GDM1 (cell line): Measurements from ENCODE around the gene LRFN2.

ENCODE experiments used
- DNase-seq: peaks from one replicate; lab custom pipeline; 2025; lab: John Stamatoyannopoulos, UW

Gene LRFN2

DNA sequence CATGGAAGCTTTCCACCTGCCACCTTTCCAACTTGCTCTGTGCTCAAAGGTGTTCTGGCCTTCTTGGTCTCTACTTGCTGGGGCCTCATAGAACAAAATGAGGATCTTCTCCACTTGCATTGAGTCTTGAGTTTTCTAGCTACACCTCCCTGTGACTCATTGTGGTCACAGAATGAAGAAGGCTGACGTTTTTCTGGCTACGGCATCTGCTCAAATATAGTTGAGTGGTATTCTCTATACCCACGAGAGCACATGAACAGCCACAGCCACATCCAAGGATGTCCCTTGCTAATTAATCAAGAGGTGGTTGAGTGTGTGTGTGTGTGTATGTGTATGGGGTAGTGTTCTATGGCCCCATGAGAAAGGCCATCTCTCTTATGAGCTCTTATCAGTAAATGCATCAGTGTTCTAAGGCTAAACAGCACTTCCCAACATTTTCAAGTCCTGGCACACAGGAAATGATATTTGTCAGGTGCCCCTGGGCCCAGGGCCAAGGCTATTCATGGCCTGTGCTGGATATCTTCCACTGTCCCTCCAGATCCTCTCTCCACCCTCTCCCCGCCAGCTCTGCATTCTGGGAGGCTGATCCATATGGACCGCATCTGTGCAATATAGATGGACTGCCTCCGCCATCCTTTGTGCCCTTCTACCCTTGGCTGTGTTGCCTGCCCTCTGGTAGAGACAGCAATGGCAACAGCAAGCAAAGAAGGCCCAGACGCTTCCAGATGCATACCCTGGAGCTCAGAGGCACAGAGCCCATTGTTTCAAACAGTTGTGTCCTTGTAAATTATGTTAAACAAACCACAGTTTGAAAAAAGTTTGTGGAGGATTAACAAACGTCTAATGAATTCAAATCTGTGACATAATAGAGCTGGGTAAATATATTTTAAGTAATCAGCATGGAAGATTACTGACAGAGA is 150.2 kb downstream of the LRFN2 start:
- no peak for DNase-seq

DNA sequence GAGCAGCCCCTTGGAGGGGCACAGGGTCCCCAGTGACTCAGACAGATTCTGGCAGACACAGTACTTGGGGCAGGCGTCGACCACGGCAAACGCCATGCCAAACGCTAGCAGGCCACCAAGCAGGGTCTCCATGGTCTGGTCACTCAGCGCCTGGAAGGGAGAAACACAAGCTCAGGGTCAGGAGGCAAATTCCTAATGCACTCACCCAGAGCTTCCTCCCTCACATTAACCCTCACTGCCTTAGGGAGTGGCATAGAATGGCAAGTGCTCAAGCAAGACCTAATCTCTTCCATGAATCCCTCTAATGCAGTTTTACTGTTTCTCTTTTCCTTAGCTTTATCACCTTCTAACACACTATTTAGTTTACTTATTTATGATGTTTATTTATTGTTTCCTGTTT is 154.2 kb downstream of the LRFN2 start:
- DNase-seq, result no peak

DNA sequence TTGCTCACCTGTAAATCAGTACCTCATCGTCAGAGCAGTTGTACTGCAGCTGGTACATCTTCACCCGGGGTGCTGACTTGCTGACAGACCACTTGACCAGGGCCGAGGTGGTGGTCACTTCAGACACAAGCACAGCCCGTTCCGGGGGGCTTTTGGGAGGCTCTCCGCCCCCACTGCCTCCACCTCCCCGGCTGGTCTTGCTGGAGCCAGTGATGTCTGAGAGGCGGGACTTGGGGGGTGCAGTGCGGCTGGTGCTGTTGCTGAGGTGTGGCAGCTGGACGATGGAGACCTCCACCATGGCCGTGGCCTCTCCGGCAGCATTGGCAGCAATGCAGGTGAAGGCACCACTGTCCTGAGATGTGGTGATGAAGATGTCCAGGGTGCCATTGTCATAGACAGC is 155.5 kb downstream of the LRFN2 start:
- DNase-seq, result no peak

DNA sequence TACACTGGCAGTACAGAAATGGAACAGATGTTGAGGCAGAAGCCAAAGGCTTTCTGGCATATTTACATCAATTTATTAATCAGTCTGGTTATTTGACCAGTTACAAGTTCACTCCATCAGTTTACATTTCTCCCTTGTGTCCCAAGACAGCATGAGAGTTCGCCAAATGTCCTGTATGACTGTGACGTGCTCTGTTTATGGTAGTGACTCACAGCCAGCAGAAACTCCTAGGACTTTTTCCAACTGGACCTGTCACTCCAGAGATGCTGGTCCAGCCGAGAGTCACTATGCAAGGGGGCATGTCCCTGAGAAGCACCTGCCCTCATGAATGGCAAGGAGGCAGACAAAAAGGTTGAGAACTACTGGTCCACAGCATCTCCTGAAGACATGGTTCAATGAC is 160.0 kb downstream of the LRFN2 start:
- DNase-seq, result no peak

DNA sequence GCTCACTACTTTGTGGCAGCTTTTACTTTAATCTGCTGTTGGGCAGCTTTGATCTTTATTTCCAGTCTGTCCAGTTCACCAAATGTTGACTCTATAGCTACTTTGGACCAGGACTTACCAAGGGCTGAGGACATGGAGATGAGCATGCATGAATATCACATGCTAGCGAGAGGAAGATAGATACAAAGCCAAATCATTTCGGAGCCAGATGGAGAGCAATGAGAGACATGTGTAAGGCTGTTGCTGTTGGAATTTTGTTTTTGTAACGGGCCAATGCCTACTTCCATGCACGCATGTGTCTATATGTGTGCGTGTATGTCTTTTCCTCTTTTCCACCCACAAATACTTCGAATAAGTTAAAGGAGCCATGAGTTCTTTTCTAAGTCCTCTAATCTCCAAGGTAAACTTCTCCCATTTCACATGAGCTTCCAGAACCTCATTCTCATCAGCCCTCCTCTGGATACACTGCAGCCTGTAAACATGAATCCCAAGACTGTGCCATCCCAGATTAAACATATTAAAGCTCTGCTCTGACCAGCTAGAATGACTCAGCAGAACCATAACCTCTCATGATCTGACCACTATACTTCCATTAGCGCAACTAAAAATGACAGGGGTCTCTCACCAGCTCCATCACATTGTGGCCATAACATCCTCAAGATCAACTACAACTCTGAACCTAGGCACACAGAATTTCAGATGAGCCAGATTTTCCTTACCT is 160.7 kb downstream of the LRFN2 start:
- no peak for DNase-seq

DNA sequence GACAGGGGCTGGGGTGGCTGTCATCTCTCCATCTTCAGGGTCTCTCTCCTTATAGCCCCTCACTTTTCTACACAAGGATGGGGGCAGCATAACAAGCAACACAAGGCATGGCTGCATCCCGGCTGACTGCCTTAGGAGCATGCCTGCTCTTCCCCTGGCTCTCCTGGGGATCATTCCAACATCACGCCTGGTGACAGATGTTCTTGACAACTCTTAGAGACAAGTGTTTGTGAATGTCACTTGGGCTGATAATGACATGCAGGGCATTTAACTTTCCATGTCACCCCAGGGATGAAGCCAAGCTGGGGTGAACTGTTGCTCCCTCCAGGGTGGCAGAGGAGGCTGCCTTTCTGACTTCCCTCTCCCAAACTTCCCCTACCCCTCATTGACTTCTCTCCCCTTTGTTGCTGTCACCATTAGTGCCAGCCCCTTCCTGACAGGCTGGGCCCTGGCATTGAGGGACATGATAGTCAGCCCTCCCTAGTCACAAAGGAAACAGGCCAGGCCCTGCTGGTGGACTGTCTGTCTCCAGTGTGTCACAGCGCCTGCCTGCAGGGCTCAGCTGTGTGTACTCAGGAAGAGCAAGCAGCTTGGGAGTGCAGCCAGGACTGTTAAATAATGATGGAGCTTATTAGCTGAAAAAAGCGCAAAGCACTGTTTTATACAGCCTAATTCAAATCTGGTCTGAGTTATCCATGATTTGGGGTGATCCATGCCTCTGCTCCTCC is 161.8 kb downstream of the LRFN2 start:
- DNase-seq, result no peak

DNA sequence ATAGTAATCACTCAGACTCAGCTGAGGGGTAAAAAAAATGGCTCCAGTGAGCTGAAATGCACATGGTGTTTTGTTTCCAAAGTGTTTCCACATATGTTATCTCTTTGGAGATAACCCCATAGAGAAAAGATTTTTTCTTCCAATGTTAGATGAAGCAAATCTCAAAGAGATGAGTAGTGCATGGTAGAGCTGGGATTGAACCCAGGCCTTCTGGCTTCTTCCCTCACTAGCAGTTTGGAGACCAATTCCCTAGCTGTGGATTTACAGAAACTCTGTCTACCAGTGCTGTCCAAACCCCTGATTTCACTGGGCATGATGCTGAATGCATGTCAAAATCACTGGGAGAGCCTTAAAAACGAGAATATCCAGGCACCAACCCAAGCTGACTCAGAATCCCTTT is 165.1 kb downstream of the LRFN2 start:
- DNase-seq, result no peak

DNA sequence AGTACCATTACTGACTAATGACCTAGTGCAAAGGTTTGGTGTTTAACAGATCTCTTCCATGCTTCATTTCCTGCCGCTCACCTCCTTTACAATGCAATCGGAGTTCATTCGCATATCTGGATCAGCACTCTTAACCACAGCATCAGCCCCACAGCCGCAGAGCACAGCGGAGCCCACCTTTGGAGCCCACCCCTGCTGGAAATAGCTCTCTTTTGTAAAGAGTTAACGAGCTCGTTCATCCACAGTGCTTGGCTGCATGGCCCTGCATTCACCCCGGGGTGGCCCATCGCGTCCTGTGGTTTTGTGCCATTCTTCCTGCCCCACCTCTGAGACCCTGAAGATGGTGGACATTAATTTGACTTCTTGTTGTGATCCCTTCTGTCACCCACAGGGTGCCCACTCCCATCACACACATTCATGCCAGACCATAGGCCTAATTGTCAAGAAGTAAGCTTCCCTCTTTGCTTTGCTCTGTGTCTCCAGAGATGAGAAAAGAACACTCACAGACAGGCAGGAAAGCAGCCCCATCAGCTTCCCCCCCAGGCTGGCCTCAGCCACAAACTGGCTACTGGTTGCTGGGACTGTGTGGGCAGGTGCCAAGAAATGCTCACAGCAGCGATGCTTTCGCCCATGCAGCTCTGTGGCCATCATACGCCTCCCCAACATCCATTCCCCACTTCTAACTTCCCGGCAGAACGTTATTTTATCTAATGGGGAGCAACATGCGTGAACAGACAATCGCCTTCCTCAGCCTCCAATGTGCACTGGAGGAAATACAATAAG is 167.0 kb downstream of the LRFN2 start:
- DNase-seq, result no peak

DNA sequence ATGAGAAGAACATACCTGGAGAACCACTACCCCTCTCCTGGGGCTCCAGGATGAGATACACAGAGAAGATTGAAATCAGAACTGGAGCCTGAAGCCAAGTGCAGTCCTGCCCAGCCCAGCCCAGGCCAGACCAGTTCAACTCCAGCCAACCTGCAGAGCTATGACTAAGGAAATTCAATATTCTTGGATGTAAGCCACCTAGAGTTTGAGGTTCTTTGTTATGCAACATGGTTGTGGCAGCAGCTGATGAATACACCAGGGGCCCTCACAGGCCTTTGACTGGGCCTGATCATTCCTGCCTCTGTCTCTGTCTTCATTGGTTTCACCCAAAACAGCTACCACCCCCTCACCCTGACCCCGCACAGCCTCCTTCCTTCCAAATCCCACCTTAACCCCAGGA is 167.8 kb downstream of the LRFN2 start:
- DNase-seq, result no peak

DNA sequence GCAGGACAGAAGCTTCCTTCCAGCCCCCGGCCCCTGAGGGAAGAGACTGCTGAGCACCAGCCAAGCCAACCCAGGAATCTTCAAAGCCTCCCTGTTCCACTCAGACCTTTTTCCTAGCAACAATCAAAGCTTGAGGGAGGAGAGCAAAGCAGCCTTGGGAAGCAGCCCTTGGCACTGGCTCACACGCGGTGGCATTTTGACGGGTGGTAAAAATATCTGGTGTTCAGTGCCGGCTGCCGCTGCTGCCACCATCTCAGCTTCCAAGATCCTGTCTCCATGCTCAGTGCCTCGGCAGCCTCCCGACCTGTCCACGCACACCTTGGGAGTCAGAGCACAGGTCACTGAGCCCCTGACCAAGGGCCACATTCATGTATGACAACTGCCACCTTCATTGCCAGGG is 170.1 kb downstream of the LRFN2 start:
- DNase-seq, result no peak

DNA sequence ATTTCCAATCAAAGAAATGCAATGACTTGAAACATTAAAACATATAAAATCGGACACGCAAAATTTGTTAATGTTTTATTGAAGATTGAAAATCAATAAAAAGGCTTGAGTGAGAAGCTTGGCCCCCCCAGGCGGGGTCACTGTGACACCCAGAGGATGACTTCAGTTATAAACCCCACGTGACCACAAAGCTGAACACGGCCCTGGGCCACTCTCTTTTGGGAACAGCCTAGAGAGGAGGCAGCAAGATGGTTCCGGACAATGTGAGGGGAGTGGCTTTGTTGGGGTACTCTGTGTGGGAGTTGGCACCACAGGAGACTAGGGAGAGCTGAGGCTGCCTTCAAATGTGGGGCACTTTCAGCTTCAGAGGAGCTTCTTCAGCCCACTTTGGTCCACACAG is 172.5 kb downstream of the LRFN2 start:
- no peak for DNase-seq

DNA sequence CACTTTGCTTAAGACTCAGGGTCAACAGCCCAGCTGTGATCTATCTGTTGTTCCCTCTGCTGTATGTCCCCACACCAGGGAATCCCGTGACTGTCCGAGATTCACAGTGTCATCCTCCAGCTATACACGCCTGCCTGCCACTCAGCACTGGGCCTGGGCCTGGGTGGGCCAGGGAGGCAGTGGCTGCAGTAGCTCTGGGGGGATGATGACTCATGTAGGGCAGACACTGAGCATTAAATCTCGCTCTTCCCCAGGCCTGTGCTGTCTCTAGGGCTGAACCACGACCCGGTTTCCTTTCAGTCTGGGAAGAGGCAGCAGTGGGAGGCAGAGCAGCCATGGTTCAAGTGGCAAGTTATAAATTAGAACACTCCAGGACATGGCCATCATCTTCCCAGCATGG is 173.9 kb downstream of the LRFN2 start:
- no peak for DNase-seq

DNA sequence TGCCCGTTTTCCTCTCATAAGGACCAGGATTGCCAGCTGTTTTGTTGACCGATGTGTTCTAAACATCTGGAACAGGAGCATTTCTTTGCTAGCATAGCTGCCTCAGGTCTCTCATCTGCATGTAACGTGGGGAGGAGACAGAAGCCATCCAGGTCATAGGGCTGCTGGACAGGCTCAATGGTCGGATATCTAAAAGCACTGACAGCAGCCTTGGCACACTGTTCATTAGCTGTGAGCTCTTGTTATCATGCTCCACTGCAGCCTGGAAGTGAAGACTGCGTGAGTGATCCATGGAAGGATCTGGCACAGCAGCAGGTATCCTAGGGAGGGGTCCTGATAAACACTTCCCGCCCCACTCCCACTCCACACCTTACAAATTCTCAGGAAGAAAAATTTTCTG is 175.3 kb downstream of the LRFN2 start:
- no peak for DNase-seq

DNA sequence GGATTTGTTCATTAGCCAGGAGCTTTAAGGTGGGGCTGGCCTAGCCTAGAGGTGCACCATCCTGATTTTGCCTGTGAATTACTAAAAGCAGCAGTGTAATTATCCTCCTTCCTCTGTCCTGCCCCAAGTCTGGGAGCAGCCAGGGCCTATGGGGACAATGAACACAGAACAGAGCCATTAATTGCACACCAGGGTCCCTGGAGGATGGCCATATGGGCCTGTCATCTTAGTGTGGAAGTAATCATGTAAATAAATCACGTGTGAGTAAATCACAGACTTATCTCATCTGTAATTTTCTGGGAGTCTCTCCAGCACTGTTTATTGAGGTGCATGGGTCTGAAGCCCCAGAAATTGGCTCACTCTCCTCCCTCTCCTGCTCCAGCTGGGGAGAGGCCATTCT is 176.3 kb downstream of the LRFN2 start:
- no peak for DNase-seq

DNA sequence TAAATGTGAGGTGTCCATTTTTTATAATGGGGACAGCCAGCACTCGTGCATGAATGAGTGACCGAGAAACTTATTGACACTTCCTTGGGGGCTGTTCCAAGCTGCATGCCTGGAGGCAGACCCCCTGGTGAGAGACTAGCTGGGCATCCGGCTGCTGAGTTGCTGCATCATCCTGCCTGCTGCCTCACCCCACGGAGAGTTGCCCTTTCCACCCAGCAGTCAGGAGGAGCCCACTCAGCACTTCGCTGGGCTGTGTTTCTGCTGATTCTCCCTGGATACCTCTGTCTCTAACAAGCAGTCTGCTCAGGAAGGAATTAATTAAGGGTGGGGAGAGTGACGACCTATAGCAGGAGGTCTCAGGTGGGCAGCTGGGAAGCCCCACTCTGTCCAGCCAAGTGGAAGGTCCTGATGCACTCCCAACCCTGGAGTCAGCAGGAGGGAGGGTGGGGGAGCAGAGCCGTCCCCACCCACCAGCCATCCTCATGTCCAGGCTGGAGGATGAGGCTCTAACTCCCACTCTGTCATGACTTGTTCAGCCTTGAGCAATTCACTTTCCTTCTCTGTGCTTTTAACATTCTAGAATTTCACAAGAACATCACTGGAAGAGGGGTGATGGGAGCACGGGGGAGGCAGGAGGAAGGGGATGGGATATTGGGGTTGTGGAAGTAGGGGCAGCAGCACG is 177.3 kb downstream of the LRFN2 start:
- no peak for DNase-seq

DNA sequence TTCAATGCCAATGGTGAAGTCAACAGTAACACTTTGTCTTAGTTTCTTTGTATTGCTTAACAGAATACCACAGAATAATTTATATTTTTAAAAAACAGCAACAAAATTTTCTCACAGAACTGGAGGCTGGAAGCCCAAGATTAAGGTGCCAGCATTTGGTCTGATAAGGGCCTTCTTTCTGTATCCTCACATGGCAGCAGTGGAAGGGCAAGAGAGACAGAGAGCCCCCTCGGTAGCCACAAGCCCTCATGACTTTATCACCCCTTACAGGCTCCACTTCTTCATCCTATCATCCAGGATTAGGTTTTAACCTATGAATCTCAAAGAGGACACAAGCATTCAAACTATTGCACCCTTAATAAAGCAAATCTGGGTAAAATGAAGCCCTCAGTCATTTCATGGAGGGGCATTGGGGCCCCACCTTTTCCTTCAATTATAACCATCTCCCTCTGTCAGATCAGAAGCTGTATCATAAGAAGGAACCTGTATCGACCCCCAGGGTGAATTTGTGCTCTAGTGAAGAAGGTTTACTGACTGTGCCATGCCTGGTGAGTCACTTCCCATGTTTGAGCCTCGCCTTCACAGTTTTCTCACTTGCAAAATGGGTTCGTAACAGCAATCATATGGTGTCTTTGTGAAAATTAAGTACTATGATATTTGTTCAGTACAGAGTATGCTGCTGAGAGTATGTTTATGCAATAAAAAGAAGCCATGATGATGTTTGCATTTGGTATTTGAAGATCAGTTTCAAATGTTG is 178.2 kb downstream of the LRFN2 start:
- DNase-seq, result no peak

DNA sequence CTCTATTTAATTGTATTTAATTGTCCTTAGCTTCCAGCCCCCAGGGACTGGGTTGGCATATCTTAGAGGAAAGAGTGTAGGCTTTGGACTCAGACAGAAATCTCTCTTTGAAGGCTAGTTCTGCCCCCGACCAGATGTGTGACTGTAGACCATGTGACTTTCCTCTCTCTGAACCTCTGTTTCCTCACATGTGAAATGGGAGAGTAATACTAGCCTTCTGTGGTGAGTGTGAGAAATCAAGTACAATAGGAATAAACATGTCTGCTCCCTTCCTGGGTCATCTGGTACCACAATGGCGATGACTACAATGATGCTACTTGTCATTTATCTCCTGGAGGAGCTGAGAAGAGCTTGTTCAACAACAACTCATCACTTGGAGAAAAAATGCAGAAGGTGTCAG is 179.9 kb downstream of the LRFN2 start:
- DNase-seq, result no peak

DNA sequence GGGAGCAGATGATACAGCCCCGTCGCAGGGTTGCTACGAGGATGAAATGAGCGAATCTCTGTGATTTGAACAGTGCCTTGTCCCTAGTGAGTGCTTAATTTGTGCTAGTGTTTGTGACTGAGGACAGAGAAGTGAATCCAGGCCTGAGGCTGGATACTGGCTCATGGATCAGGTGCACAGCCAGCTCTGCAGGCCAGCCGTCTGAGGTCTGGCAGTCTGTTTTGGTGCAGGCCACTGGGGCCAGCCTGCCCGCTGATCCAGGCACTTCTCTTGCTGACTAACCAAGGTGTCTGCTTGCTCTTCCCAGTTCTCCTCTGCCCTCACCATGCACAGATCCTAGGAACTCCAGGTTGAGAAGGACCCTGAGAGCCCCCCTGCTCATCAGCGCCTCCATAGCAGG is 181.0 kb downstream of the LRFN2 start:
- no peak for DNase-seq

DNA sequence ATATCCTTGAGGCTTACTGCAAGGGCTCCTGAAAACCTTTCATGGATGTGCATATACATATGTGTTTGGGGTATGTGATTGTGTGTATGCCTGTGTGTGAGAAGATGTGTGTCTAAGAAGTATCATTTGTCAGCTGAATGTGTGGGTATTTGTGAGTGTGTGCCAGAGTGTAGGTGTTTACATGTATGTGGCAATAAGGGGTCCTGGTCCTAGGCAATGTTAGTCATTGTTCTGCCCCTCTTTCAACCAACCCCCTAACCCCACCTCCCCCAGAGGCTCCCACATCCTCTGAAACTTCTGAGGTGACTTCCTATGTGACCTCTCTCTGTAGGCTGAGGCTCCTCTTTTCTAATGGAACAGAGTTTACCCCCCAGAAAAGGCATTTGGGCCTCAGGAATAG is 186.4 kb downstream of the LRFN2 start:
- DNase-seq, result no peak

DNA sequence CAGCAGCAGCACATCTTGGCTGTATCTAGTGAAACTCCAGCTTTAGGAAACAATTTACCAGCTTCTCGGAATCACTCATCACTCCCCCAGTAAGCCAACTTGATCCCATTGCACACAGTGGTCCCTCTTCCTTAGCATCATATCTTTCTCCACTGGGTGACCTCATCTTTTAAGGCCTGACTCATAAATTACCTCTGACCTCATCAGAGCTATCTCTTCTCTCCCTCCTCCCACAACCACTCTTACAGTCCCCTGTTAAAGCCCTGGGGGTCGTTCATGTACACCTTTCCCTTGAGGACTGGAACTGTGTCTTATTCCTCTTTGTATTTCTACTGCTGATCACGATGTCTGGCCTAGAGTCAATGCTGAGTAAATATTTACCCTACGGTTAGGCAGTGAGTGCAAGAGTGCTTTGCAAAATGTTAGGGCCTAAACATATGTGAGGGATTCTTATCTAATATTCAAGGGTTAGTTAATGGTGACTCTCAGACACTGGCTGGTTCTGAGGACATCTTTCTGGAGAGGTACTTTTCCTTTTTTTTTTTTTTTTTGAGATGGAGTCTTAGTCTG is 187.2 kb downstream of the LRFN2 start:
- DNase-seq, result no peak
